IPS-11a (cell line): ENCODE results near the gene SHROOM3.
A peak's percentile ranks its signal among the peaks of the same experiment; 100 is the strongest.

Source experiments
- H3K4me3 ChIP-seq: one replicate; pipeline ENCODE4 v1.5.1; 2013; ENCODE audit warnings: low read depth, low read length, control low read depth

The SHROOM3 gene

DNA sequence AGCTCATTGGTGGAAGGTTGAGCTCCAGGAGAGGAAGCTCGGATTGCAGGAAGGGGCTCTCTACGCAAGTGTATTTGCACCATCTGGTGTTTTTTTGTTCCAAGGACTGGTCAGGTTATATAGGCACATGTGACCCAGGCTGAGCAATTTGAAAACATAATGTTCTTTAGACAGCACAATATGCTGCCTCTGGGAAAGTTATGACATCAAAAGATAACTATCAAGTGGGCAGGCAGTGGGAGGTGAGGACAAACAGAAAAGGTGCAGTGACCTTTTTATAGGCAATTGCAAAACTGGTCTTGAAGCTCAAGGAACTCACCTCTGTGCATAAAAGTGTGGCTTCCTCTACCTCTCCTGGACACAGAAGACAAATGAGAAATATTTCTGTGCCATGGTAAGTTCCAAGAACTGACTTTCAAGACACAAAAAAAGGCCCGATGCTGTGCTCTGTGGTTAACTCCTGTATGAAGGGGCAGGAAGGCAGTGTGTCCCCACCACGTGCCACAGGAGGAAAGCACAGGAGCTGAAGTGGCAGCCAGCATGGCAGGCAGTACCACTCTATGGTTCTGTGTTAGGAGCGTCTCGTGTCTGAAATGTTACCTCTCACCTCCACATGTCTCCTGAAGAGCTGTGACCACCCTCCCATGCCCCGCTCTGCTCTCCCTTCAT is 128.6 kb downstream of the SHROOM3 start:
- H3K4me3 ChIP-seq: no peak overlapping the region

DNA sequence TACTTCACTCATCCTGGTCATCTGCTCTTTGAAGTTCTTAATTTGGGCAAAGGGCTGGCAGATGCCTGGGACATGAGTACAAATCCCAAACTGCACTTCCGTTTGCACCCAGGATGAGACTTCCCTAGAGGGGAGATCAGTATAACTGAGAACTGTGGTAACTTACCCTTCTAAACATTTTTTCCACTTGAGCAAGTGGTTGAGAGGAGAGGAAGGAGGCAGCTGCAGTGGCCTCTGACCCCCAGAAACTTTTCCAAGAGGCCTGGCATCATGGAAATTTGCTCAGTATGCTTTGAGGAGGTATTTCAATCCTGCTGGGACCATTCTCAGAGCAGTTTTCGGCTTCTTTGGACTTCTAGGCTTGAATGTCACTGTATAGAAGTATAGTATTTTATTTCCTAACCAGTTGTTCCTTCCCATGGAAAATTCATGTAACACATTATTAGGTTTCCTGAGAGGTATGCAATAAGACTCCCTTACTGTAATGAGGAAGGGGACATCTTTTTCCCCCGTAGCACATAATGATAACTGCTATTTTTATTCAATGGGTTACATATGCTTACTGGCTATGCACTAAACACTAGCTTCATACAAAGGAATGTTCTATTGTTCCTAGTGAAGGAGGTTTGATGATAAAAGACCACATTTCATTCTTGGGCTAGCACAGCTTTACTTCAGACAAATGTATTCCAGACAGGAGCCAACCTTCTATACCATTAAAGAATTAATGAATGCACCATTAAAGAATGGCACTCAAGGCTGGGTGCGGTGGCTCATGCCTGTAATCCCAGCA is 129.3 kb downstream of the SHROOM3 start:
- no peak overlapping the region for H3K4me3 ChIP-seq

DNA sequence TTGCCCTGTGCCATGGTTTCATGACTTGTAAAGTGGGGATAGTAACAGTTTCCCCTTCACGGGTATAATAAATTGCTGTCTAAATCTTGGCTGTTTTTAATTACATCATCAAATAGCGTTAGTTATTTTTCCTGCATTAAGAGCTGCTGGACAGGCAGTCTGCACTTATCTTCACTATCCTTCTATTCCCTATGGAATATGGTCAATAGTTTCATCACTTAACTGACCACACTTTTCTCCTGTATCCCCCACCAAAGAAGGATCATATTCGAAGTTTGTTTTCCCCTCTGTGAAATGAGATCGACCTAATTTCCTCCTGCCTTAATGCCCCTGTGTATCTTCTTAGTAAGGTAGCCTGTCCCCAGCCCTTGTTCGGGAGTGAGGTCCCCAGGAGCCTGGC is 133.2 kb downstream of the SHROOM3 start:
- H3K4me3 ChIP-seq: no peak overlapping the region

DNA sequence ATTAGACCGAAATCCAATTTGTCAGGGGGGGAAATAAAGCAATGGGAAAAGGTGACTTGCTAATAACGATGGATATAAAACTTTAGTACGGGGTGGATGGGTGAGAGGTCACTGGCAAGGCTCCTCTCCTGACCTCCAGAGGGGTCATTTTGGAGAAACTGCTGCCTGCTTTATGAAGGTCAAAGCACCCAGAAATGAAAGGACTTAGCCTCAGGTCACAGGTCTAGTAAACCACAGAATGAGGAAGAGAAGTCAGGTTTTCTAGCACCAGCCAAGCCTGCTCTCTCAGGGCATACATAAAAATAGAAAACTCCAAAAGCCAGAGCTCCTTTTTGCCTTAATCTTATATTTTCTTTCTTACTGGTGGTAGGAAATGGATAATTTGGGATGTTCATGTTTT is 134.2 kb downstream of the SHROOM3 start:
- H3K4me3 ChIP-seq: no peak overlapping the region

DNA sequence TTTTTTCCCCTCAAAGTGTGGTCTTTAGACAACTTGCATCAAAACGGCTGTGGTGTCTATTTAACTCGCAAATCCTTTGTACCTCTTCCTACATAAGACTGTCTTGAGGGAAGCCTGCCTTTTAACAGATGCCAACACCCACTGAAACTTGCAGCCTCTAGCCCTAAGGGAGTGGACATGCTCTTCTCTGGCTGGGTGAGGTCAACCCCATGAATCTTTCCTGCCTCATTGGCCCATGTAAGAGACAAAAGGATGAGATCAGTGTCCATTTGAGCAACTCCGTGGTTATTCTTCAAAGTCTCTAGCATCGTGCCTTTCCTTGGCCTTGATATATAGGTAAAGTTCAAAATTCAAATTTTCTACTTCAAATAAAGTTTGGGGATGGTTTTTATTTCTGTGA is 134.7 kb downstream of the SHROOM3 start:
- no peak overlapping the region for H3K4me3 ChIP-seq

DNA sequence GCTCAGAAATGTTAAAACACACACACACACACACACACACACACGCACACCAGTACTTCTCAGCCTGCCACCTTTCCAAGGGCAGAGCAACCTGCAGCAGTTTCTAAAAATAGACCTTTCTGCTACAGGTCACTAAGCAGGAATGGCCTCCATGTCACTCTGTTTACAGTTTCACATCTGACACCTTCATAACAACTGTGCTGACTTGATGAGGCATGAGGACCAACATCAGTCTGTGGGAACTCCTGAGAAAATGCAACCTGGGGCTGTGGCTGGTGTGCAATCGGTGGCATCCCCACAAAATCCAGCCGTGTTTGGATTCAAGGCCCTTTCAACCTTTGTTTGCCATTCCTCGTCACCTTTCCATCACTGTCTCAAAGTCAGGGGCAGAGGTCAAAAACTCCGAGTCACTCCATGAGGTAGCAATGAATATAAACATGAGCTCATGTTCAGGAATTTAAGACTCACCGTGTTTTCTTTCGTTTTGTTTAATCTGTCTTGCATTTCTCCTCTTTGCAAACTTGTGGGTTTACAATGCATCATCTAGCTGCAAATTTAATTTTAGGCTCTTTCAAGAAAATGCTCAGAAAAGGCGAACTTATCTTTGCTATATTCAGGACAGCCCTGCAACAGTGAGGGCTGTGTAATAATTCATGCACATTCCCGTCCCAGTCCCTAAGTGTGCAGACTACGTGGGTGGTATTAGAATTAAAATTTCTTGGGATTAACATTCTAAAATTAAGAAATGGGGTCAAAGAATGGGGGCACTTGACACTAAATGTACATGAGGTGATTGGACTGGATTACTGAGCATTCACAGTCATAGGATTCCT is 135.3 kb downstream of the SHROOM3 start:
- no peak overlapping the region for H3K4me3 ChIP-seq

DNA sequence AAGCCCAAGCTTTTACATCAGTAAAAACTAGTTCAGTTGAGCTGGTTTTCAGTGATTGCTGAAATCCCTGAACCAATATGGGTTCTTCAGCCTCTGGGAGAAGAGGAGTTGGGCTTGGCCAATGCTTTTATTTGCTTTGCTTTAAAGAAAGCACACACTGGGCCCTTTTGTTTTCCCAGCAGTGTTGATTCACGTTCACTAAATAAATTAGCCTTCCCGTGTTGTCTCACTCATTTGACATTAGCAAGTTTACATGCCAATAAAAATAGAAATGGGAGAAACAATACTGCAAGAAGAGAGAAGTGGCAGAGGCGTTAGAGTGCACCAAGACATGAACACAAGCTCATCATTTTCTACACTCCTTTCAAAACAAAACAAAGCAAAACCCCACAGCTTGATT is 136.2 kb downstream of the SHROOM3 start:
- H3K4me3 ChIP-seq: no peak overlapping the region

DNA sequence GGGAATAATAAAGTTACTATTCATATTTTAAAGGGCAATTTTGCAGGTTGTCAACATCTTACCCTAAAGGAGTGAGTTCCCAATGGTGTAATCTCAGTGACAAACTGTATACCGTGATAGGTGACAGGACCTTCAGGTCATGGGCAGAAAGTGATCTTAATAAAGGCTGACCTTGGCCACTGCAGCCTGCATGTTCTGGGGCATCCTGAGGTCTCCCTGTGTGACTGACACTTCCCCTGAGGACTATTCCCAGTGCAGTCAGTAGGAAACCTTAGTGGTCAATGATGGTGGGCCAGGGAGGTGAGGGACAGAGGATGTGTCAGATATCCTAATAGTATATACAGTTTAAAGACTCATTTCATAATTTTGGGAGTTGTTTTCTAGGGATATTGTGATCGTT is 137.2 kb downstream of the SHROOM3 start:
- H3K4me3 ChIP-seq: no peak overlapping the region

DNA sequence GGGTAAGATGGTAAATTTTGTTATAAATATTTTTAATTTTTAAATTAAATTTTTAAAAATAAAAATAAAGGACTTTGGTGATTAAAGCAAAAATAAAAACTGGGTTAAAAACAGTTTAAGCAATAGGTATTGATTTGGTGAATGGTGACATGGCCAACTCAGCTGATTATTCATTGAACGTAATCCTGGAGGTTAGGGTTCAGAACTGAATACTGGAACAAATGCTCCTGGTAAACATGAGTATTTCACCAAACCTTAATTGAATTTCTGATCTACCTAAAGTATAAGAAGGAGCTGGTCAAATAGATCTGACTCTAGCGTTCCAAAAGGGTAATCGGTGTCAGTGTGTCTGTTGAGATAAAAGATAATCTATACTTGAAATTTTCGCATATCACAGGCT is 141.8 kb downstream of the SHROOM3 start:
- H3K4me3 ChIP-seq: no peak overlapping the region

DNA sequence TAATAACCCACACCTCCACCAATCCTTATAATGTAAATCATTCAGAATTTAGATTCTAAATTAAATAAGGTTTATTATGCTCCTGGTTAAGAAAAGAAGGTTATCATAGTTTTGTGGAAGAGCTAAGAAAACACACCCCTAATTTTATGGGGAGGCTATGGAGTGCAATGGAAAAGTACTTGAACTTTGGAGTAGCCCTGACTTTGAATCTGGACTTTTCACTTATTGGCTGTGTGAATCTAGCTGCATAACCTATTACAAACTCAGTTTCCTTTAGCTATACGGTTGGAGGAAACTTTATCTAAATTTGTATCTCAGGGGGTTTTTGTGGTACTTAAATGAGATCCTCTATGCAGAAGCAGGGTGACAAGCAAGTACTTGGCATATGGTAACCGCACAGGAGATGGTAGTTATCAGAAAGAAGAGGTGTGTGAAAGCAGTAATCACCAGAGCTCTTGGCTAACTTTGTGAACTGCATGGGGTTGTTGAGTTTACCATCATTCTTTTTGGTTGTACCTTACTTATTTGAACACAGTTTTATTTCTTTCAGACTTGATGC is 143.1 kb downstream of the SHROOM3 start:
- H3K4me3 ChIP-seq: no peak overlapping the region

DNA sequence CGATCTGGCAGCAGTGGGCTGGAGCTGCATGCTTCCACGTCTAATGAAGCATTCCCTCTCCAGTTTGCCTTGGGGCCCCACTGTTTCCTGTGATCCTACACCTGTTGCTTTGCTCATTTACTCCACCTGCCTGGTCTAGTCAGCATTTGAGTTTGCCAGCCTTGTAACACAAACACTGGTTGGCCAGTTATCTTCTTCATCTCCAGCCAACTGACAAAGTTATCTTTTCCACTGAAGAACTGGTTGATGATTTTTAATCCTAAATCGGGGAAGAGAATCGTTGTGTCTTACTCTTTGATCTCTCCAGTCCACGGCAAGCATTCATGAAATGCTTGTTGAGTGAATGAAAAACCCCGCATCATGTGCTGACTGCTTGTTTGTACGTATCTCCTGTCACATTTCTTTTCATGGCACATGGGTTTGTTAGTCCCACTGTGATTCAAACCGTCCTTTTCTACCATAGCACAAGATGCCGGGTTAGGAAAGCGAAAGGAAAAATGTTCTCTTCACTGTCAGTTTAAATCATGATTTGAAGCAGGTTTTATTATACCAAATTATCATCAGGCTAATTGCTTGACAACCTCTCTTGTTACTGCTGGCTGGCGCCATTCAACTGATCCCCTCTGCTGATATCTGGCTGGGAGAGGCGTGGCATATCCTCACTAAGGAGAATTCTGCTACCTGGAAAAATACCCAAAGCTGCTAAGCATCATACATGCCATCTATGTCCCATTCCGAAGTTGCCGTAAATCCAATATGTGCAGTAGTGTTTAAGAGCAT is 144.8 kb downstream of the SHROOM3 start:
- H3K4me3 ChIP-seq: no peak overlapping the region

DNA sequence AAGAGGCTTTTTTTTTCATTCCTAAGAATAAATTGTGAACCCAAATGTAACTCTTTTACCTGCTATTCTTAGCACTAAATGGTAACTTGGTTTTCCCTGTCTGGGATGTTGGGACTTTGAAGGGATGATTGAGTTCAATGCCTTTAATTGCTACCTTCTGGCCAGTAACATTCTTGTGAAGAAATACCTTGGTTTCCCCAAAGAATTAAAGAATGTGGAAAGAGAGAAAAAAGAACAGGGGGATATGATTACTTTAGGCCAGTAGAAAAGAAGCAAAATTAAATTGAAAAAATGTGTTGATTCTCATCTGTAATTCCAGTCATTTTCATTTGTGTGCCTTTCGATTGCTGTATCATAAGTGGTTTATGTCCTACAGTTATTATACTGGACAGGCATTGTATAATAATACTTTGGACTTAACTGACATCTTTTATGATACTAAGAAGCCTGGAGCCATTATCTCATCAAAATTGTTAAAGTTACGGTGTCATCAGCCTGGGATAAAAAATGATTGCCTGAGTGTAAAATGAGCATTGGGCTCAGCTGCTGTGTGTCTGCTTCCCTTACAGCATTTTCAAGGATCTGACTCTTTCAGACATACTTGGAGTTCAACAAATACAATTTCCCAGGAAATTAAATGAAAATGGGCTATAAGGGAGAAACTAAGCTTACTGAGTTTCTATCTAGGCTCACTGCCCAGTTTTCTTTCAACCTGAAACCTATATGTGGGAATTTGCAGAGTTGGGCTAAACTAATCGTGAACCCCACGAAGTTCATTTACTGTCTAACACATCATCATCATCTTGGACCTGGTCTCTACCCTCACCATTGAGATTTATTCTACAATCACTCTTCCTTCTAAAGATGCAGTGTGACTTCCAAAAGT is 146.3 kb downstream of the SHROOM3 start:
- H3K4me3 ChIP-seq: no peak overlapping the region

DNA sequence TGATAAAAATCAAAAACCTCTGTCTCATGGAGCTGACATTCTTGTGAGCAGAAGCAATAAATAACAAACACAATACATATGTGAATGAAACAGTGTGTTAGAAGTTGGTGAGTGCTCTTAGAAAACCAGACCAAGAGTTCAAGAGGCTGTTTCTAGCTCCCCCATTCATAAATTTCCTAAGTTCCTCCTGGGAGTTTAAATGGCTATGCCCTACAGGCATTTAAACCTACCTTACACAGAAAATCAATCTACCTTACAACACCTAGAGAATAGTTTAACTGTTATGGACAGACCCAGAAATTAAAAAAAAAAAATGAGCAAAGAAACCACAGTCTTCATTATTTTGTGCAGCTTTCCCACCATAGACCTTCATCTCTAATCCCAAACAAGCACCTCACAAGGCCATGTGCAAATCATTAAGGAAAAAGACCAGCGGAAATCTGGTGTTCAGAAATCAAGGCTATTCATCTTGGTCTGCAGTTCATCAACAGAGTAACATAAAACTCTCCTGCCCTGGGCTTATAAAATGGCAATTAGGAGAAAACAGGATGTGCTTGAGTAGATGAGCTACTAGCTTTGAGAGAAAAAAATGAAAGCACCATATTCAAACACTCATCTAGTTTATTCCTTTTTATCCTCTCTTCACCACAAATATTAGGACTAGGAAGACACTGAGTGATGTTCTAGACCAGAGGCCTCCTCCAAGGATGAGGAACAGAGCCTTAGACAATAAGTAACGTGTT is 147.2 kb downstream of the SHROOM3 start:
- H3K4me3 ChIP-seq: no peak overlapping the region

DNA sequence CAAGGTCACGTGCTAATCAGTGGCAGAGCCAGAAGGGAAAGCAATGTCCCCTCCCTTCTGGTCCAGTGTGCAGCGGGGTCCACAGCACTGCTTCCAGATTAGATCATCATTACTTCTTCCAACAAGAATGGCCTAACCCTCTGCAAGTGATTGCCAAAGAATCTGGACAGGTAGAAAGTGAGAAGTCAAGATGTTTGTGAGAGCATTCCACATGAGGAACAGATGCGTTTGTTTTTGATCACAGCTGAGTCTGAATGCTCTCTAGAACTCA is 147.7 kb downstream of the SHROOM3 start:
- H3K4me3 ChIP-seq: no peak overlapping the region

DNA sequence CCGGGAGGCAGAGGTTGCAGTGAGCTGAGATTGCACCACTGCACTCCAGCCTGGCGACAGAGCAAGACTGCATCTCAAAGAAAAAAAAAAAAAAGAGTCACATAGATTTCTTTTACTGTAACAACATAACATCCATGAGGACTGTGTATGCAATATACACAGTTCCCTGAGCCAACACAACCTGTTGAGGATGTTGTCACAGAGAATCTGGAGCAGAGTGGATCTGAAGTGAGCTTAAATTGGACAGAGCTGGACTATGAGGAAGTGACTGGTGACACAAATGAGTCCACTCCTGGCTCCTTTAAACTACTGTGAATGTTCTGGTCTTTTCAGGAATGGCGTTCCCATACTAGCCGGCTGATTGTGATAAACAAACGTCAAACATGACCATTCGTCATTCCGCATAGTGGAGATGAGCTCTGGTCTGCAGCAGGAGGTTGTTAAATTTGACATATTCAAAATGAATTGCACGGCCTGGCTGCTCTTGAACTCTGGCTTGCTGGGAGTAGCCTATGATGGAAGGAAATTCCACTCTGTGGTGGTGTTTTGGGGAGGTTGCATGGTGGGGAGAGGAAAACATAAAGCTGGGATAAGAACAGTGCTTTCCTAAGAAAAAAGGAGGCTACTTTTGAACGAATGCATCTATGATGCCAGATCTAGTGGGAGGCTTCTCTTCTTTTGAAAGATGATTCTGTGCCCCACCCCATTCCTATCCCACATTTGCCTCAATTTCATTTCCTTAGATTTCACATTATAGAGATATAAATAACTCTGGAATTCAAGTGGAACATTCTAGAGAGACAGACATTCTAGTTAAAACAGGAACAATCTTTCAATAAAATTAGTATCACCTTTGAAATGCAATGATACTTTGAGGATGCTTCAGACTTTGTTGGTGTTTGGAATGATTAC is 149.5 kb downstream of the SHROOM3 start:
- no peak overlapping the region for H3K4me3 ChIP-seq

DNA sequence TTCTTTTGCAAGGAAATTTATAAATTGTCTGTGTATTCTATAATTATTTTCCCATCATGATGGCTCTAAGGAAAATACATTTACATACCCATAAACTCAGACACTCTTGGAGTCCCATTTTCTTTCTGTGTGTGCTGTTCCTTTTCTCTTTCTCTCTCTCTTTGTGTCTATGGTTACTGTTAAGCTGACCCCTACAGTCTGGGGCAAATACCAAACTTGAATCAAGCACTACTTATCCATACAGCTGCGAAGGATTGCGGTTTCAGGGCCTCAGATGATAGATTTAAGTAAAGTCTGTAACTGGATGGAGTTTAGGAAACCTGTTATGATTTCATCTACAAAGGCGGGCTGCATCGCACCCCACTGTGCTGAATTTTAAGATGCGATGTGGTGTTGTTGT is 150.2 kb downstream of the SHROOM3 start:
- H3K4me3 ChIP-seq: no peak overlapping the region

DNA sequence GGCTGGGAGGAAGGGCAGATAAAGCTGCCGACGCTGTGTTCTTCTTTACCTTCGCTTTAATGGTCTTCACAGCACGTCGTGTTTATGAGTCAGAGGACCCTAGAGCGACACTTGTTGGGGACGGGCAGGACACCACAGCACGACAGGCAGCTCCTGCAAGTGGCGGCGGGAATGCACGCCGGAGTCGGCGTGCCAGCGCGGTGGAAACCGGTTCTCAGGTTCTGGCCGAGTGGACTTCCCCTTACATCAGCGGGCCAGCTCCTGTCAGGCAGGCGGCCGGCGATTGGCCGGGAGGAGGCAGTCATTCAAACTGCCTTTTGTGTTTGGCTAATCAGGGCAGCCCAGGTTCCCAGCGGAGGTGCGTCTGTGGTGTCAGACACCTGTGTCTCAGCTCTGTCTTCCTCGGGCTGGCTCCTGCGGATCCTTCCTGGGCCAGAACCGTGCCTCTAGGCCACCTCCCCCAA is 150.9 kb downstream of the SHROOM3 start:
- H3K4me3 ChIP-seq: peak overlapping the region; percentile 28

DNA sequence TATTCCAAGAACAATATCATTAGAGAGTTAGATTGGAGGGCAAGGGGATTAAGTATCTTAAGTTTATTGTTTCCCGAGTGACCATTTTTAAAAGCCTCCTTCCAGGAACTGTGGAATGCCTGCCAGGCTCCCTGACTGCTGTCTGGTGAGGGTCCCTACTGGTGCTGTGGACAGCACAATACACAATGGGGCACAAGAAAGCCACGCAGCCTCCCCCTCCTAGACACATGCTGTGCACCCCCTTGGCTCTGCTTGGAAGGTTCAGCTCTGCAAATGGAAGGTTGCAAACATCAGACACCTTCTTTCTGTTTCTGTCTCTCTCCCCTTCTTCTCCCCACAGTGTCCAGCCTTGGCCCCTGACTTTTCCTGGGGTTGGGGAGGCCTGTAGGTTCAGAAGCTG is 153.2 kb downstream of the SHROOM3 start:
- H3K4me3 ChIP-seq: no peak overlapping the region
